GM23338 (cell line): ENCODE measurements around the gene ESPNL. TPM values are rescaled to one million over a fixed set of nuclear protein-coding genes. Genes with fewer than 3 reads are reported as not detected.
A peak's percentile ranks its signal among the peaks of the same experiment; 100 is the strongest.

Source experiments
- ATAC-seq: fragments of 200-7000 bp; cut with Tn5 transposase; 3 replicates; pipeline ENCODE4 v1.9.1; 2020
- DNase-seq: peaks from one replicate; pipeline ENCODE4 v3.0.0-alpha.2; 2015; ENCODE audit warnings: low spot score
- H2AFZ ChIP-seq: fragments of 200-600 bp; sonication (generic); 2 replicates; pipeline ENCODE4 v1.8.0; 2016; ENCODE audit warnings: antibody characterized with exemption, mild to moderate bottlenecking, moderate library complexity
- H3F3A ChIP-seq: fragments of 200-600 bp; sonication (generic); replicated peaks from 2 replicates; pipeline ENCODE4 v1.8.0; 2017; ENCODE audit warnings: antibody characterized with exemption, mixed run types, low read depth
- H3K27ac ChIP-seq: fragments of 200-600 bp; sonication (generic); 2 replicates; pipeline ENCODE4 v1.6.1; 2016; ENCODE audit warnings: low read depth
- H3K27me3 ChIP-seq: fragments of 200-600 bp; sonication (generic); 2 replicates; pipeline ENCODE4 v1.8.0; 2016; ENCODE audit warnings: mild to moderate bottlenecking, mixed run types, moderate library complexity; ENCODE audit not compliant: insufficient read depth
- H3K36me3 ChIP-seq: fragments of 200-600 bp; sonication (generic); 2 replicates; pipeline ENCODE4 v1.8.0; 2016; ENCODE audit warnings: mild to moderate bottlenecking; ENCODE audit not compliant: insufficient read depth
- H3K4me1 ChIP-seq: fragments of 200-600 bp; sonication (generic); 2 replicates; pipeline ENCODE4 v1.8.0; 2016; ENCODE audit warnings: mild to moderate bottlenecking, moderate library complexity; ENCODE audit not compliant: insufficient read depth
- H3K4me2 ChIP-seq: fragments of 200-600 bp; sonication (generic); 2 replicates; pipeline ENCODE4 v1.7.1; 2017; ENCODE audit warnings: mixed run types
- H3K4me3 ChIP-seq: fragments of 200-600 bp; sonication (generic); 2 replicates; pipeline ENCODE4 v1.6.1; 2016; ENCODE audit warnings: mixed run types
- H3K79me2 ChIP-seq: fragments of 200-600 bp; sonication (generic); replicated peaks from 2 replicates; pipeline ENCODE4 v1.8.0; 2017; ENCODE audit warnings: mild to moderate bottlenecking; ENCODE audit not compliant: insufficient read depth
- H3K9me2 ChIP-seq: fragments of 200-600 bp; sonication (generic); 2 replicates; pipeline ENCODE4 v1.8.0; 2017; ENCODE audit not compliant: insufficient read depth
- H4K20me1 ChIP-seq: fragments of 200-600 bp; sonication (generic); replicated peaks from 2 replicates; pipeline ENCODE4 v1.8.0; 2017; ENCODE audit warnings: mild to moderate bottlenecking; ENCODE audit not compliant: insufficient read depth
- H3K27ac Mint-ChIP-seq: 2 replicates; pipeline ENCODE4 v1.8.0; 2020; ENCODE audit warnings: inconsistent platforms, mild to moderate bottlenecking, moderate library complexity, mixed read lengths
- H3K27me3 Mint-ChIP-seq: 3 replicates; pipeline ENCODE4 v1.8.0; 2022; ENCODE audit warnings: low read depth, mild to moderate bottlenecking, moderate library complexity, mixed read lengths, inconsistent platforms; ENCODE audit not compliant: insufficient read depth, poor library complexity
- H3K36me3 Mint-ChIP-seq: 3 replicates; pipeline ENCODE4 v1.8.0; 2021; ENCODE audit warnings: low read depth, mild to moderate bottlenecking, inconsistent platforms, moderate library complexity, mixed read lengths
- H3K4me1 Mint-ChIP-seq: 3 replicates; pipeline ENCODE4 v1.8.0; 2020; ENCODE audit warnings: mild to moderate bottlenecking, inconsistent platforms, mixed read lengths
- H3K4me3 Mint-ChIP-seq: 3 replicates; pipeline ENCODE4 v1.8.0; 2021; ENCODE audit warnings: moderate library complexity, mild to moderate bottlenecking, inconsistent platforms, mixed read lengths
- H3K9me3 Mint-ChIP-seq: 3 replicates; pipeline ENCODE4 v1.8.0; 2020; ENCODE audit warnings: moderate library complexity, mild to moderate bottlenecking, inconsistent platforms, mixed read lengths
- CREB1 ChIP-seq: fragments of 250-450 bp; sonication (Bioruptor Pico); IDR thresholded peaks from 2 replicates; pipeline ENCODE4 v1.5.0; 2020; ENCODE audit warnings: low read depth, mild to moderate bottlenecking, moderate library complexity
- CTCF ChIP-seq, 2 experiments: fragments of 200-600 bp in 1 of 2; sonication (generic) in 1 of 2; conservative IDR thresholded peaks; 2 replicates each; pipeline versions ENCODE4 v1.5.1 to v1.6.1; 2016 to 2017; ENCODE audit warnings: antibody characterized with exemption in 2 of 2, low read depth in 2 of 2, mild to moderate bottlenecking in 2 of 2, moderate library complexity in 1 of 2
- ETS1 ChIP-seq: IDR thresholded peaks from 2 replicates; pipeline ENCODE4 v1.6.1; 2016; ENCODE audit warnings: antibody characterized with exemption
- EZH2 ChIP-seq: fragments of 200-600 bp; sonication (generic); IDR thresholded peaks from one replicate; pipeline ENCODE4 v1.8.0; 2017; ENCODE audit warnings: antibody characterized with exemption, mild to moderate bottlenecking, low read depth; ENCODE audit not compliant: unreplicated experiment
- EZH2phosphoT487 ChIP-seq: fragments of 200-600 bp; sonication (generic); IDR thresholded peaks from one replicate; pipeline ENCODE4 v1.8.1; 2018; ENCODE audit warnings: antibody characterized with exemption; ENCODE audit not compliant: unreplicated experiment
- JUNB ChIP-seq: IDR thresholded peaks from one replicate; pipeline ENCODE4 v1.6.1; 2016; ENCODE audit warnings: antibody characterized with exemption; ENCODE audit not compliant: unreplicated experiment
- NANOG ChIP-seq: IDR thresholded peaks from 2 replicates; pipeline ENCODE4 v1.6.1; 2016; ENCODE audit warnings: antibody characterized with exemption, borderline replicate concordance
- POLR2AphosphoS5 ChIP-seq: IDR thresholded peaks from 2 replicates; pipeline ENCODE4 v1.6.1; 2016; ENCODE audit warnings: antibody characterized with exemption, low read depth
- REST ChIP-seq: IDR thresholded peaks from one replicate; pipeline ENCODE4 v1.6.1; 2018; ENCODE audit warnings: antibody characterized with exemption; ENCODE audit not compliant: unreplicated experiment
- STAT1 ChIP-seq: IDR thresholded peaks from one replicate; pipeline ENCODE4 v1.6.1; 2016; ENCODE audit warnings: antibody characterized with exemption; ENCODE audit not compliant: unreplicated experiment
- ZNF114 ChIP-seq: fragments of 250-450 bp; sonication (Bioruptor Pico); IDR thresholded peaks from 2 replicates; pipeline ENCODE4 v1.5.0; 2020; ENCODE audit warnings: mild to moderate bottlenecking, moderate library complexity
- ZNF331 ChIP-seq: fragments of 250-450 bp; sonication (Bioruptor Pico); IDR thresholded peaks from 2 replicates; pipeline ENCODE4 v1.5.0; 2020; ENCODE audit warnings: low read depth, mild to moderate bottlenecking, moderate library complexity
- ZNF462 ChIP-seq: fragments of 250-450 bp; sonication (Bioruptor Pico); IDR thresholded peaks from 2 replicates; pipeline ENCODE4 v1.5.0; 2020; ENCODE audit warnings: mild to moderate bottlenecking, moderate library complexity
- polyA plus RNA-seq: library from polyadenylated mRNA; unstranded; fragments of >200 nt; fragmentation: Nextera tagmentation; extraction: Ambion mirVana; gene quantifications from 2 replicates; pipeline ENCODE4 v1.2.1, GENCODE V29; 2016
- total RNA-seq: library from RNA; depleted of rRNA; stranded (reverse); fragments of >200 nt; shearing (Covaris generic); gene quantifications from 2 replicates; pipeline ENCODE4 v1.2.3, GENCODE V29; 2014

ESPNL gene
- total and polyA plus RNA-seq, 2 experiments from 2014 or later: 0.44 to 3.1 TPM

- Histone ChIP-seq H3F3A (peaks cover 6% of the 10 kb centered on the region; the same call in 1 of the 2 replicates), H2AFZ (no peak overlapping the region), H3K4me3 (no peak overlapping the region), H4K20me1 (no peaks in the 10 kb centered on the region), H3K27ac (no peak overlapping the region), H3K36me3 (no peaks in the 10 kb centered on the region), H3K9me2 (no peaks in the 10 kb centered on the region), H3K79me2 (no peaks in the 10 kb centered on the region), H3K4me2 (peak overlapping the region; percentile 62; the same call in 1 of the 2 replicates), H3K4me1 (peaks cover 23% of the 10 kb centered on the region), H3K27me3 (no peaks in the 10 kb centered on the region)
- Mint-ChIP-seq H3K36me3 (peaks cover 18% of the 10 kb centered on the region), H3K27ac (peak overlapping the region; percentile 67; the same call in 1 of the 2 replicates), H3K4me3 (no peak overlapping the region), H3K27me3 (peaks cover 32% of the 10 kb centered on the region), H3K9me3 (no peaks in the 10 kb centered on the region), H3K4me1 (peaks cover 42% of the 10 kb centered on the region)
- DNase-seq: no peak
- no peak for ATAC-seq
- no peak for TF ChIP-seq JUNB
- TF ChIP-seq CREB1: no peak
- no peak for TF ChIP-seq REST
- no peak for TF ChIP-seq NANOG
- no peak for TF ChIP-seq ZNF331 (CRISPR knock-in tag)
- no peak for TF ChIP-seq CTCF (conservative IDR thresholded peaks at IDR 0.05; ENCODE audit: low read depth in 2 of 2)
- no peak for TF ChIP-seq STAT1
- no peak for TF ChIP-seq ZNF114 (CRISPR knock-in tag)
- no peak for TF ChIP-seq ZNF462
- TF ChIP-seq POLR2AphosphoS5: no peak
- TF ChIP-seq EZH2: no peak
- TF ChIP-seq ETS1: no peak
- TF ChIP-seq EZH2phosphoT487: no peak
These were observed 1.0 kb upstream of the ESPNL start for GRCh38 chr2:238098901-238099713.
